Parathyroid adenoma (tissue), 2 donors: ENCODE results near the gene SNX8.

Experiments used
- H2AFZ ChIP-seq: fragments of 300-600 bp; sonication (generic); one replicate; pipeline ENCODE4 v1.7.0; 2017; ENCODE audit warnings: antibody characterized with exemption, mild to moderate bottlenecking
- H3K27ac ChIP-seq: fragments of 300-600 bp; sonication (generic); one replicate; pipeline ENCODE4 v1.7.0; 2017
- H3K27me3 ChIP-seq: fragments of 300-600 bp; sonication (generic); one replicate; pipeline ENCODE4 v1.7.0; 2017; ENCODE audit warnings: low read length; ENCODE audit not compliant: control insufficient read depth, insufficient read depth
- H3K36me3 ChIP-seq: fragments of 300-600 bp; sonication (generic); one replicate; pipeline ENCODE4 v1.7.0; 2017; ENCODE audit warnings: low read length; ENCODE audit not compliant: control insufficient read depth, insufficient read depth
- H3K4me1 ChIP-seq: fragments of 300-600 bp; sonication (generic); one replicate; pipeline ENCODE4 v1.7.0; 2017; ENCODE audit warnings: control low read depth
- H3K4me2 ChIP-seq: fragments of 300-600 bp; sonication (generic); one replicate; pipeline ENCODE4 v1.7.0; 2017; ENCODE audit warnings: low read length
- H3K4me3 ChIP-seq: fragments of 300-600 bp; sonication (generic); one replicate; pipeline ENCODE4 v1.7.0; 2017; ENCODE audit warnings: low read depth, low read length
- H3K79me2 ChIP-seq: fragments of 300-600 bp; sonication (generic); one replicate; pipeline ENCODE4 v1.7.0; 2017; ENCODE audit warnings: control low read depth
- H3K9ac ChIP-seq: fragments of 300-600 bp; sonication (generic); one replicate; pipeline ENCODE4 v1.7.0; 2017; ENCODE audit warnings: mild to moderate bottlenecking
- H3K9me3 ChIP-seq: fragments of 300-600 bp; sonication (generic); one replicate; pipeline ENCODE4 v1.7.0; 2017; ENCODE audit warnings: low read length; ENCODE audit not compliant: control insufficient read depth
- TF ChIP-seq, protein P1 (sequence below): fragments of 300-600 bp; sonication (generic); IDR thresholded peaks from one replicate; pipeline ENCODE4 v1.7.0; 2017; ENCODE audit warnings: antibody characterized with exemption, mild to moderate bottlenecking
- donor health status: primary hyperparathyroidism.

SNX8 gene

DNA sequence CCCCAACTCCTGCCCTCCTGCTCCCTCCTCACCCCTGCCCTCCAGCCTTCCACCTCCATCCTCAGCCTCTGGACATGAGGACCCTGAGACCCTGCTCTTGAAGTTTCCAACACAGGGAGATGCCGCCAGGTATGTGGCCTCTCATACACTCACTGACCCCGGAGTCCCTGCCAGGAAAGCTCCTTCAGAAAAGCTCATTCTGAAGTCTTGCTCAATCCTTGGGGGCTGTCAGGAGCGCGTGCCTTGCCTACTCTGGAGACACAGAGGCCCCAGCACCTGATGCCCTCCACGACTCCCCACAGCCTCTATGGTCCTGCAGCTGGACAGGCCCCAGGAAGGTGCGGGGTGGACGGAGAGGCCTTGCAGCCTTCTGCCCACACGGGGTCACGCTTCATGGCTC is 61.2 kb downstream of the SNX8 start:
- no peaks in the 10 kb centered on the region for H3K79me2 ChIP-seq
- no peak overlapping the region for H2AFZ ChIP-seq
- no peak overlapping the region for H3K9ac ChIP-seq
- no peaks in the 10 kb centered on the region for H3K9me3 ChIP-seq
- no peak overlapping the region for H3K4me2 ChIP-seq
- TF ChIP-seq, protein P1, sequence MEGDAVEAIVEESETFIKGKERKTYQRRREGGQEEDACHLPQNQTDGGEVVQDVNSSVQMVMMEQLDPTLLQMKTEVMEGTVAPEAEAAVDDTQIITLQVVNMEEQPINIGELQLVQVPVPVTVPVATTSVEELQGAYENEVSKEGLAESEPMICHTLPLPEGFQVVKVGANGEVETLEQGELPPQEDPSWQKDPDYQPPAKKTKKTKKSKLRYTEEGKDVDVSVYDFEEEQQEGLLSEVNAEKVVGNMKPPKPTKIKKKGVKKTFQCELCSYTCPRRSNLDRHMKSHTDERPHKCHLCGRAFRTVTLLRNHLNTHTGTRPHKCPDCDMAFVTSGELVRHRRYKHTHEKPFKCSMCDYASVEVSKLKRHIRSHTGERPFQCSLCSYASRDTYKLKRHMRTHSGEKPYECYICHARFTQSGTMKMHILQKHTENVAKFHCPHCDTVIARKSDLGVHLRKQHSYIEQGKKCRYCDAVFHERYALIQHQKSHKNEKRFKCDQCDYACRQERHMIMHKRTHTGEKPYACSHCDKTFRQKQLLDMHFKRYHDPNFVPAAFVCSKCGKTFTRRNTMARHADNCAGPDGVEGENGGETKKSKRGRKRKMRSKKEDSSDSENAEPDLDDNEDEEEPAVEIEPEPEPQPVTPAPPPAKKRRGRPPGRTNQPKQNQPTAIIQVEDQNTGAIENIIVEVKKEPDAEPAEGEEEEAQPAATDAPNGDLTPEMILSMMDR: no peak
- H3K36me3 ChIP-seq: no peaks in the 10 kb centered on the region
- H3K27me3 ChIP-seq: no peaks in the 10 kb centered on the region
- no peaks in the 10 kb centered on the region for H3K4me1 ChIP-seq
- no peak overlapping the region for H3K4me3 ChIP-seq
- H3K27ac ChIP-seq: no peak overlapping the region

DNA sequence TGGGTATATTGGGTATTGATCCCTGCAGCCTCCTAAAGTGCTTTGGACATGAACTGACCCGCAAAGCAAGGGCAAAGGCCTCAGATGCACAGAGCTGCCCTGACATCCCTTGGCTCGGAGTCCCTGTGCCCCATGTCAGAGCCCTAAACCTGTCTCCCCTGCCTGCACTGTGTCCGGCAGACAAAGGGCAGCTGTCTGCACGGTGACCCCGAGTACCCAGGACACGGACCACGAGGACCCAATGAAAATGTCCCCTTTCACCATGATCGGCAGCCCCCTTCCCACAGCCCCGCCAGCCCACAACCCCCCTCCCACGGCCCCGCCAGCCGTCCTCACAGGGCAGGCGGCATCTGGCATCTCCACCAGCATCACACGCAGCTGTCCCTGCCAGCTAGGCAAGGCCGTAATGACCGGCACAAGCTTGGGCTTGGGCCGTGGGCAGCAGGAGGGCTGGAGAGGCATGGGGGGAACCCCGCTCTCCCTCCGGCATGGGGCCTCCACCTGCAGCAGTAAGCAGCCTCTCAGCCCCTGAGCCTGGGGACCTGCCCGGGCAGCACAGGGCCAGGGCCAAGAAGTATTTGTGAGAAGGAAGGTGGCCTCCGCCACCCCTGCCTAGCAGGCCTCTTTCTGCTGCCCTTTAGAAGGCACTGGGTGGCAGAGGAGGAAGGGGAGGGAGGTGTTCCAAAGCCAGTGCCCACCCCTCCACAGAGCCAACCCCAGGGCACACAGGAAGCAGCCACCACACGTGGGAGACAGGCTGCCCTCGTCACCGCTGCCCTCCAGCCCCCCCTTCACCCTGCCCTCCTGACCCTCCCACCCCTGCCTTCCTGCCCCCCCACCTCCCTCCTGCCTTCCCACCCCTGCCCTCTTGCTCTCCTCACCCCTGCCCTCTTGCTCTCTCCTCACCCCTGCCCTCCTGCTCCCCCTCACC is 62.1 kb downstream of the SNX8 start:
- Histone ChIP-seq H3K9me3 (no peaks in the 10 kb centered on the region), H3K36me3 (no peaks in the 10 kb centered on the region), H3K27ac (no peak overlapping the region), H3K27me3 (no peaks in the 10 kb centered on the region), H2AFZ (no peak overlapping the region), H3K79me2 (no peaks in the 10 kb centered on the region), H3K4me2 (no peak overlapping the region), H3K4me3 (no peak overlapping the region), H3K4me1 (no peaks in the 10 kb centered on the region), H3K9ac (no peak overlapping the region)
- TF ChIP-seq, protein P1: no peak

DNA sequence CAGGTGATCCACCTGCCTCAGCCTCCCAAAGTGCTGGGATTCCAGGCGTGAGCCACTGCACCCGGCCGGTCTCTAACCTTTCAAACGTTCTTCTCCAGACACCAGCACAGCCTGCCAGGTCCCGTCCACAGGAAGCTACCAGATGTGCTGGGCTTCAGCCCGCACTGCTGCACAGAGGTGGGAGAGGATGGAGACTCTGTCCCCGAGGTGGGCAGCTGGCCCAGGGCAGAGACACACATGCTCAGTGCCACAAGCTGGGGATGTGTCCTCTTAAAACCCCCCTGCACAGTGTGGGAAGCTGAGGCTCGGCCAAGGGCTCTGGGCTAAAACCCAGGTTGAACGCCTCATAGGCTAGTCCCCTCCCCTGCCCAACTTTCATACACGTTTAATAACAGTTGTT is 62.9 kb downstream of the SNX8 start:
- Histone ChIP-seq H3K36me3 (no peaks in the 10 kb centered on the region), H3K79me2 (no peaks in the 10 kb centered on the region), H2AFZ (no peak overlapping the region), H3K4me1 (no peaks in the 10 kb centered on the region), H3K27me3 (no peaks in the 10 kb centered on the region), H3K9me3 (no peaks in the 10 kb centered on the region), H3K4me3 (no peak overlapping the region), H3K4me2 (no peak overlapping the region), H3K9ac (no peak overlapping the region), H3K27ac (no peak overlapping the region)
- TF ChIP-seq, protein P1: no peak

DNA sequence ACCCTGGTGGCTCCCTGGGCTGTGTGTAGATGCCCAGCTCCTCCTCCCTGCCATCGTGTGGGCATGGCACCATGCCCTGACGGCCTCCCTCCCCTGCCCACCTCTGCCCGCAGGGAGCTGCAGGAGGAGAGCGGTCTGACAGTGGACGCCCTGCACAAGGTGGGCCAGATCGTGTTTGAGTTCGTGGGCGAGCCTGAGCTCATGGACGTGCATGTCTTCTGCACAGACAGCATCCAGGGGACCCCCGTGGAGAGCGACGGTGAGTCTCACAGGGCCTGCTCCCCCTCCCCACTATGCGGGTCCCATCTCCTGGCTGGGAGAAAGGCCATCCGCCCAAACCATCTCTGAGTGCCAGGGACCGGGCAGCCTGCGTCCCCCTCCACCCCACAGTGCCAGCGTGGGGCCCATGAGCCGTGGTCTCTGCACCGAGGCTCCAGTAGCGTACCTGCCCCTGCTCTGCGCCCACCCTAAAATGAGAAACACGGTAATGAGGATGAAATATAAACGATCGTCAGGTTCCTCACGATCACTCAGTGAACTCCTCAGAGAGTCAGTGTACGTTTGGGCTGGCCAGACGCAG is 64.4 kb downstream of the SNX8 start:
- H3K79me2 ChIP-seq: no peaks in the 10 kb centered on the region
- H3K4me3 ChIP-seq: no peak overlapping the region
- no peak overlapping the region for H3K9ac ChIP-seq
- no peaks in the 10 kb centered on the region for H3K36me3 ChIP-seq
- TF ChIP-seq, protein P1: no peak
- no peaks in the 10 kb centered on the region for H3K4me1 ChIP-seq
- no peak overlapping the region for H2AFZ ChIP-seq
- H3K9me3 ChIP-seq: no peaks in the 10 kb centered on the region
- no peak overlapping the region for H3K27ac ChIP-seq
- no peak overlapping the region for H3K4me2 ChIP-seq
- no peaks in the 10 kb centered on the region for H3K27me3 ChIP-seq
